Activated T-helper 17 cell treated with anti-CD3 and anti-CD28 coated beads, Interleukin-2, amount 50 U/mL, for 72 hours (primary cell): ENCODE results near the gene GMPR. TPM values are rescaled to one million over a fixed set of nuclear protein-coding genes. Genes with fewer than 3 reads are reported as not detected.
"Not testable (repeated sequence)": the region's sequence is repeated elsewhere in the genome, so short reads cannot be mapped to it uniquely, and the experiment has no call there.

ENCODE experiments used
- ATAC-seq: fragments of 150-1000 bp; cut with Tn5 transposase; replicated peaks from 2 replicates; pipeline ENCODE4 v1.10.0; 2021; ENCODE audit warnings: mild to moderate bottlenecking, moderate library complexity
- H3K27ac Mint-ChIP-seq: one replicate; pipeline ENCODE4 v1.8.0; 2022; ENCODE audit warnings: mixed read lengths
- H3K27me3 Mint-ChIP-seq: one replicate; pipeline ENCODE4 v1.8.0; 2022; ENCODE audit warnings: mixed read lengths
- H3K36me3 Mint-ChIP-seq: one replicate; pipeline ENCODE4 v1.8.0; 2022; ENCODE audit warnings: low read depth, mild to moderate bottlenecking, mixed read lengths
- H3K4me1 Mint-ChIP-seq: one replicate; pipeline ENCODE4 v1.8.0; 2022; ENCODE audit warnings: mixed read lengths
- H3K4me3 Mint-ChIP-seq: one replicate; pipeline ENCODE4 v1.8.0; 2022; ENCODE audit warnings: mild to moderate bottlenecking, mixed read lengths
- H3K9me3 Mint-ChIP-seq: one replicate; pipeline ENCODE4 v1.8.0; 2022; ENCODE audit warnings: mixed read lengths
- total RNA-seq, 2 donors: library from RNA; stranded (reverse); gene quantifications; one replicate each; pipeline ENCODE4 v1.2.3, GENCODE V29; 2022

The GMPR gene
- total RNA-seq, 2 donors from 2014 or later, result 0.30 TPM; not detected in 1

DNA sequence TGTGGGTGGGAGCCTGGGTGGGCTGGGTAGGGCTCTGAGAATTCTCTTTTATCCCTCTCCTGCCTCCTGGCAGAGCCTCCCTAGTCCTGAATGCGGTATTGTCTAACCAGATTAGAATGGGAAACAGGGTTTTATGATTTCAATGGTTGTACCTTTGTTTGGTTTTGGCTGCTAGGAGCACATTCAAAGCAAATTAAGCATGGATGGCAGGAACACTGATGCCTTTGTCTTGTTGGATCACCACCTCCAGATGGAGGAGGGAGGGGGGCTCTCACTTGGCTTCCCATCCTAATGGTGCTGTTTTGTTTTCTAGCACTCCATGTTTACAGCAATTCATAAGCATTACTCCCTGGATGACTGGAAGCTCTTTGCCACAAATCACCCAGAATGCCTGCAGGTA lies 11.6 kb downstream of the GMPR start:
- no peaks in the 10 kb centered on the region for H3K36me3 Mint-ChIP-seq
- no peaks in the 10 kb centered on the region for H3K9me3 Mint-ChIP-seq
- no peaks in the 10 kb centered on the region for H3K4me1 Mint-ChIP-seq
- no peak for ATAC-seq
- H3K27ac Mint-ChIP-seq, result no peak overlapping the region
- H3K4me3 Mint-ChIP-seq, result no peak overlapping the region
- H3K27me3 Mint-ChIP-seq, result no peaks in the 10 kb centered on the region

DNA sequence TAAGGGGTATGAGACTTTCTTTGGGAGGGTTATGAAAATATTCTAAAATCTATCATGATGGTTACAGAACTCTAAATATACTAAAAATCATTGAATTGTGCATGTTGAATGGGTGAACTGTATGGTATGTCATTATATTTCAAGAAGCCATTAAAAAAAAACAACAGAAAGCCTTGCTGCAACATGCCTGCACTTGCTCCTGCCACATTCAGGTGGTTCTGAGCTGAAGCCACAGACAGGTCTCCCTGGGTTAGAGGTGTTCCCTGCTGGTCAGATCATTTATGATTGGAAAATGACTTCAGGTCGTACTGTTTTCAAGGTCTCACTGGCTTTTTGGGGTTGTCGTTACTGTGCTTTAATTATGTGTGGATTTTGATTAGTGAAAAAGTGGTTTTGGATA lies 13.3 kb downstream of the GMPR start:
- Mint-ChIP-seq H3K9me3 (no peaks in the 10 kb centered on the region), H3K4me3 (no peak overlapping the region), H3K27ac (no peak overlapping the region), H3K36me3 (no peaks in the 10 kb centered on the region), H3K27me3 (no peaks in the 10 kb centered on the region), H3K4me1 (no peaks in the 10 kb centered on the region)
- ATAC-seq, result no peak

DNA sequence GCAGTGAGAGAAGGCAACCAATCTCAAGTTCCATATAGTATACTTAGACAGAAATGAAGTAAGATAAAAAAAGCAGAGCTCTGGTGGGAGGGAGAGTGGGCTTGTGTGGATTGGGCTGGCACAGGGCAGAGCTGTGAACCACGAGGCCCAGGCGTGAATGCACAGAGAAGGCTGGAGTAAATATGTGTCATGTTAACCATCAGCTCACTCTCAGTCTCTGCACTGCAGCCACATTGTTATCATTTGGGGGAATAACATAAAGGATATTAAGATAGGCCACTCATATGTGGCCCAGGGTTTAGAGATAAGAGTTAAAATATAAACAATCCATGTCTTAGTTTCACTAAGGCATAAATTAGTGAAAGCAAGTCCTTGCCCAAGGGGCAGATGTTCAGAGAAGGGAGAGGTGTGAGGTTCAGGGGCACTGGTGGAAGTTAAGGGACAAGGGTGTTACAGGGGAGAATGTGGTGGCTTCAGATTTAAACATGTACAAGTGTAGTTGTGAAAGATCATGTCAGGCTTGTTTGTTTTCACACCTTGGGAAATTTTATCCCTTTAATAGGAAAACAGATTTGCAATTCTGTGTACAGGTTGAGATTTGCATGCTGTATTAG lies 14.4 kb downstream of the GMPR start:
- no peaks in the 10 kb centered on the region for H3K4me1 Mint-ChIP-seq

DNA sequence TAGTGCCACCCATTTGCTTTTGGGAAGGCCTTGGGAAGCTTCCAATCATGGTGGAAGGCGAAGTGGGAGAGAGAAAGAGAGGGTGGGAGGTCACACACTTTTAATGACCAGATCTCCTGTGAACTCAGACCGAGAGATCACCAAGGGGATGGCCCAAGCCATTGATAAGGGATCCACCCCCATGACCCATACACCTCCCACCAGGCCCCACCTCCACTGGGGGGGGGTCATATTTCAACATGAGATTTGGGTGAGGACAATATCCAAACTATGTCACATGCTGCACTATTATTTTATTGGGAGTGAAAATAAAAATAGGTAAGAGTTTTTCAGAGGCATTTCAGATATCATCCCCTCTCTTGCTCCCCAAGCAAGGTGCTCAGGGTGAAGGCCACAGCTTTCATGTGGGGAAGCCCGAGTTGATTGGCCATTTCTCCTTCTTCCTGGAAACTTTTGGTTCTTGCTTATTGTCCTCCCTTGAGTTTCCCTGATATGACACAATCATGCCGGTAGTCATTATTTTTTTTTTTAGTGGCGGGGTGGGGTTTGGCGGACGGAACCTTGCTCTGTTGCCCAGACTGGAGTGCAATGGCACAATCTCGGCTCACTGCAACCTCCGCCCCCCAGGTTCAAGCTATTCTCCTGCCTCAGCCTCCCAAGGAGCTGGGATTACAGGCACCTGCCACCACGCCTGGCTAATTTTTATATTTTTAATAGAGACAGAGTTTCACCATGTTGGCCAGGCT lies 15.2 kb downstream of the GMPR start:
- H3K9me3 Mint-ChIP-seq, result no peaks in the 10 kb centered on the region
- H3K27me3 Mint-ChIP-seq, result peaks cover 4% of the 10 kb centered on the region
- no peak overlapping the region for H3K27ac Mint-ChIP-seq
- no peaks in the 10 kb centered on the region for H3K36me3 Mint-ChIP-seq
- H3K4me3 Mint-ChIP-seq, result no peak overlapping the region
- H3K4me1 Mint-ChIP-seq, result no peaks in the 10 kb centered on the region
- ATAC-seq, result no peak

More for the DNA sequence above, 14.4 kb downstream of the GMPR start:
- no peak overlapping the region for H3K4me3 Mint-ChIP-seq
- no peaks in the 10 kb centered on the region for H3K36me3 Mint-ChIP-seq
- H3K9me3 Mint-ChIP-seq, result no peaks in the 10 kb centered on the region
- H3K27me3 Mint-ChIP-seq, result peaks cover under 1% of the 10 kb centered on the region
- ATAC-seq, result no peak
- no peak overlapping the region for H3K27ac Mint-ChIP-seq

DNA sequence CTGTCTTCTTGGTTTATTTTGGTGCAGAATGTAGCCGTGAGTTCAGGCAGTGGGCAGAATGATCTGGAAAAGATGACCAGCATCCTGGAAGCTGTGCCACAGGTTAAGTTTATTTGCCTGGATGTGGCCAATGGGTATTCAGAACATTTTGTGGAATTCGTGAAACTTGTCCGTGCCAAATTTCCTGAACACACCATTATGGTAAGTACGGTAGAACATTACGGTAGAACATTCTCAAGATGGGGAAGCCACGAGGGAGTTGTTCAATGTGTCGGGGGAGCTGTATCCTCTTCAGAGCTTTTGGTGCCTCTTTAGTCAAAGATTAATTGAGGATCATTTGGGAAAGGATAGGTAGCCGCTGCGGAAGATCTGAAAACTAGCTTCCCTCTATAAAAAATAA lies 16.1 kb downstream of the GMPR start:
- no peak overlapping the region for H3K4me3 Mint-ChIP-seq
- H3K27me3 Mint-ChIP-seq, result peaks cover 4% of the 10 kb centered on the region
- no peaks in the 10 kb centered on the region for H3K9me3 Mint-ChIP-seq
- H3K36me3 Mint-ChIP-seq, result no peaks in the 10 kb centered on the region
- no peak for ATAC-seq
- H3K4me1 Mint-ChIP-seq, result no peaks in the 10 kb centered on the region
- no peak overlapping the region for H3K27ac Mint-ChIP-seq

DNA sequence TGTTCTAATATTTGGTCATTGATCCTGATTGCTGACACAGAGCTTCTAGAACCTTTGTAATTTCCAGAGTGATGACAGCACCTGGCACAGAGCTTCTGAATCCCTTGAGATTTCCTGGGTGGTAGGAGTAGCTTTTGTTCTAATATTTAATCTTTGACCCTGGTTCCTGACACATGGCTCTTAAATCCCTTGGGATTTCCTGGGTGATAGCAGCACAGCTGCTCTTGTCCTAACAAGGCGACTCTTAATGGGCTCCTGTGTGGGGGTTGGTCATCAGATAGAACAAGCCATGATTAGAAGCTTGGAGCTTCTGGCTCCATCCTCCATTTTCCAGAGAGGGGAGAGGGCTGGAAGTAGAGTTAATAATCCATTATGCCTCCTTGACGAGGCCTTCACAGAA lies 18.4 kb downstream of the GMPR start:
- Mint-ChIP-seq H3K27me3 (peaks cover 4% of the 10 kb centered on the region), H3K9me3 (no peaks in the 10 kb centered on the region), H3K27ac (no peak overlapping the region), H3K36me3 (no peaks in the 10 kb centered on the region), H3K4me1 (no peaks in the 10 kb centered on the region), H3K4me3 (no peak overlapping the region)
- no peak for ATAC-seq

DNA sequence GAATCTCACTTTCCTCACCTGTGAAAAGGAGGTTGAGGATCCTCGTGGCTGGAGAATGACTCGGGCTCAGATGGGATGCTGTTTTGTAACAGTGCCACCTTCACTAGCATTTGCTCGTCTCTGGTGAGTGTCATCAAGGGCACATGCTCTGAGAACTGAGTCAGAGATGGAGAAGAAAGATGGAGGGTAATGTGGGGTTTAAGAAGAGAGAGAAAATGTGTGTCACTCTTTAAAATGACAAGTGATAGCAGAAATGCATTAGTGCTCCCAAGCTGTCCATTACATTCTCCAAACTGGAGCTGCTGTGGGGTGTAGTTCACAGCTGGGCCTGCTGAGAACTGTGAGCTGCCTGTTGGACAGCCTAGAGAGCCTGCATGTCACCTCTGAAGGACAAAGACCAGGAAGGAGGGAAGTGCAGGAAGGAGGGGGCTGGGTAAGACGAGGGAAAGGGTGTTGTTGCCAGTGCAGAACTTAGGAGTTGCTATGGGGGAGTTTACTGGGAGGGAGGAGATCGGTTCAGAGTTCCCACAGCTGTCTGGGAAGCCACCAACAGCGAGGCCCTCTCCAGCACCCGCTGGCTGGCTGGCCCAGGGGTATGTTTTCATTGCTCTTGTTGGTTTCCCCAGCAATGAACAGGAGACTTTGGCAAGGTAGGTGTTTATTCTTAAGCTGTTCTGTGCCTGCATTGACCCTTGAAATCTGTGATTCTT lies 19.8 kb downstream of the GMPR start:
- H3K4me1 Mint-ChIP-seq, result no peaks in the 10 kb centered on the region
- H3K36me3 Mint-ChIP-seq, result no peaks in the 10 kb centered on the region
- no peaks in the 10 kb centered on the region for H3K9me3 Mint-ChIP-seq
- ATAC-seq, result peak; percentile 48
- no peak overlapping the region for H3K27ac Mint-ChIP-seq
- H3K27me3 Mint-ChIP-seq, result peaks cover 4% of the 10 kb centered on the region
- no peak overlapping the region for H3K4me3 Mint-ChIP-seq

DNA sequence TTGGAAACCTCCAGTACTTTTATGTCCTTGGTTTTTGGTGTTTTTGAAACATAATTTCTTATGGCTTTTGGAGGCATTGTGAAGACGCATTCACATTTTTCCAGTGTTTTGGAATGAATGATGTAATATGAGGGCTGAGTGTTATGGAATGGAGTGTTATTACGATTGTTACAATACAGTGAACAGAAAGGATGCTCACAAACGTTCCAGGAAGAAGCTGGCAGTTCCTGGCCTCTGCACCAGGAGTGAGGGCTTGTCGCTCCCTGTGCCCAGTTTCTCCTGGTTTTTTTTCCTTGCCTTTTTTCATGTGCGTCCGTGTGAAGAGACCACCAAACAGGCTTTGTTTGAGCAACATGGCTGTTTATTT lies 20.3 kb downstream of the GMPR start:
- no peak overlapping the region for H3K4me3 Mint-ChIP-seq
- H3K27ac Mint-ChIP-seq, result no peak overlapping the region
- no peak for ATAC-seq

DNA sequence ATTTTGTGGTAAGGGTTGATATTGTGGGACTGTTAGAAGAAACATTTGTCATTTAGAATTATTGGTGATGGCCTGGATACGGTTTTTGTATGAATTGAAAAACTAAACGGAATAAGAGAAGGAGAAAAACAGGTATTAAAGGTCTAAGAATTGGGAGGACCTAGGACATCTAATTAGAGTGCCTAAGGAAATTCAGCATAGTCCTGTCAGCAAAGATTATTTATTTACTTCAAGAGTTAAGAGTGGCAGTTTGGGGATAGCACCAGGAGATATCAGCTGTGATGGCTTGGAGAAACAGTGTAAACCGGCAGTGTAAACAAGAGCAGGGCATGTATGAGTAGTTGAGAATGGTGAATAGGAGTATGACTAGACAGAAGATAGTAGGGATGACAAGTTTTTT lies 21.2 kb downstream of the GMPR start:
- peaks cover 11% of the 10 kb centered on the region for H3K27me3 Mint-ChIP-seq
- H3K36me3 Mint-ChIP-seq, H3K27ac Mint-ChIP-seq, ATAC-seq, H3K4me3 Mint-ChIP-seq, H3K4me1 Mint-ChIP-seq, H3K9me3 Mint-ChIP-seq: not testable (repeated sequence)

More for the DNA sequence above, 20.3 kb downstream of the GMPR start:
- Mint-ChIP-seq H3K27me3 (peaks cover 4% of the 10 kb centered on the region), H3K9me3 (no peaks in the 10 kb centered on the region), H3K4me1 (no peaks in the 10 kb centered on the region), H3K36me3 (no peaks in the 10 kb centered on the region)

DNA sequence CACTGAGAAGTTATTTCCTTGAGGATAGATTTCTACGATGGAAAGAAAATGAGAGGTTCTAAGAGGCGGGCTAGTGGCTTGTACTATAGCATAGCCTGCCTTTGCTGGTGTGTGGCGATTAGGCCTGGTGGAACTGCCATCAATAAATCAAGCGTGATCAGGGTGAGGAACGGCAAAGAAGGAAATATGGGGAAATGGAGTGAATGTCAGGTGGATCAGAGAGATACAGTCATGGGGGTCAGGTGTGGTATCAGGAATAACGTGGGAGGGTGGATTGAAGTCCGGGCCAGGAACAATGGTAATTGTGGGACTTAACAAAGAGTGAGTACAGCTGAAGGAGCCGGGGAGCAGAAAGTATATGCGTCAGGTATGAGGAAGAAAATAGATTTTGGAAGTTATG lies 22.2 kb downstream of the GMPR start:
- not testable (repeated sequence) for H3K36me3 Mint-ChIP-seq, H3K4me3 Mint-ChIP-seq, H3K4me1 Mint-ChIP-seq, H3K27ac Mint-ChIP-seq, H3K9me3 Mint-ChIP-seq, ATAC-seq
- peaks cover 12% of the 10 kb centered on the region for H3K27me3 Mint-ChIP-seq

DNA sequence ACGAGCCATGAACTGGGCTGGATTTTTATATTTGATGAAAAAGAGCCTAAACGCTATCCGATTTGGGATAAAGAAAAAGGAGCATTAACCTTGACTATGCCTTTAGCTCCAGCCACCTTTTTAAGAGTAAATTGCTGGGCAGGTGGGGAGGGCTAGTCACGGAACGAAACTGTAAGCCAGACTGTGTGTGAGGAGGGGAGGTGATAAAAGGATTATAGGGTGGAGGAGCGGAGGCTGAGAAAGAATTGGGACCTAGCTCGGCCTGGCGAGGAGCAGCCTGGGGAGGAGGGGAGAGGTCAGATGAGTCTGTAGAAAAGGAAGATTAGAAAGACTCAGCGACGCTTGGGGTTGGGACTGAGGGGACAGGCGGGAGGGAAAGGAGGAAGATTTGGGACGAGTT lies 24.4 kb downstream of the GMPR start:
- H3K27ac Mint-ChIP-seq, H3K4me3 Mint-ChIP-seq, H3K4me1 Mint-ChIP-seq, H3K36me3 Mint-ChIP-seq, H3K9me3 Mint-ChIP-seq, ATAC-seq: not testable (repeated sequence)
- H3K27me3 Mint-ChIP-seq, result peaks cover 12% of the 10 kb centered on the region

DNA sequence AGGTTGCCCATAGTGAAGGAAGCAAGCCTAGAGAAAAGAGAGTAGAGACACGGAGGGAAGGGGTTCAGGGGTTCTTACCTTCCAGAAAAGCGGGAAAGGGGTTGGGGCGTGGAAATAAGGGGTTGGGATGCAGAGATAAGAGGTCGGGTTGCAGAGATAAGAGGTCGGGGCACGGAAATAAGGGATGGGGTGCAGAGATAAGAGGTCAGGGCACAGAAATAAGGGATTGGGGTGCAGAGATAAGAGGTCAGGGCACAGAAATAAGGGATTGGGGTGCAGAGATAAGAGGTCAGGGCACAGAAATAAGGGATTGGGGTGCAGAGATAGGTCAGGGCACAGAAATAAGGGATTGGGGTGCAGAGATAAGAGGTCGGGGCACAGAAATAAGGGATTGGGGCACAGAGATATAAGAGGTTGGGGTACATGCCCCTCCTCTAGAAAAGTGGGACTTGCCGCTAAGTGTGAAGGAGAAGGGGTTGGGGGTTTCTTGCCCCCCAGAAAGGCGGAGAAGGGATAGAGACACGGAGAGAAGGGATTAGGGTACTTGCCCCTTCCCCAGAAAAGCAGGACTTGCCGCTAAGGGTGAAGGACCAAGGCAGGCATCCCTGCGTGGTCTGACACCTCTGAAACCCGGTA lies 25.2 kb downstream of the GMPR start:
- not testable (repeated sequence) for H3K27me3 Mint-ChIP-seq, H3K36me3 Mint-ChIP-seq, H3K9me3 Mint-ChIP-seq, H3K4me1 Mint-ChIP-seq, ATAC-seq, H3K27ac Mint-ChIP-seq, H3K4me3 Mint-ChIP-seq

DNA sequence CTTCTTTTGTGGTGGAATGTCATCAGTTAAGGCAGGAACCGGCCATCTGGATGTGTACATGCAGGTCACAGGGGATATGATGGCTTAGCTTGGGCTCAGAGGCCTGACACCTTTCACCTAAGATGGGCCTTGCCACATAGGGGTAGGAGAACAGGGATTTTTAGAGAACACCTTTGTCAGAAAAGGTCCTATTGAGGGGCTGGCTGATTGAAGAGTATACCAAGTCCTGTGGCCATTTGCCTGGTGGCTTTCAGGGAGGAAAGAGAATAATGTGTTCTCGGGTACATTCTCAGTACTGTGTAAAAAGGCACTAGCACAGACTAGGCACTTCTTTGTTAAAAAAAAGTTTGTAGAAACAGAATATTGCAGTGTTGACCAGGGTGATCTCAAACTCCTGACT lies 26.4 kb downstream of the GMPR start:
- Mint-ChIP-seq H3K9me3 (no peaks in the 10 kb centered on the region), H3K36me3 (no peaks in the 10 kb centered on the region), H3K4me3 (no peak overlapping the region), H3K4me1 (no peaks in the 10 kb centered on the region), H3K27me3 (peaks cover 8% of the 10 kb centered on the region), H3K27ac (no peak overlapping the region)
- ATAC-seq, result no peak

DNA sequence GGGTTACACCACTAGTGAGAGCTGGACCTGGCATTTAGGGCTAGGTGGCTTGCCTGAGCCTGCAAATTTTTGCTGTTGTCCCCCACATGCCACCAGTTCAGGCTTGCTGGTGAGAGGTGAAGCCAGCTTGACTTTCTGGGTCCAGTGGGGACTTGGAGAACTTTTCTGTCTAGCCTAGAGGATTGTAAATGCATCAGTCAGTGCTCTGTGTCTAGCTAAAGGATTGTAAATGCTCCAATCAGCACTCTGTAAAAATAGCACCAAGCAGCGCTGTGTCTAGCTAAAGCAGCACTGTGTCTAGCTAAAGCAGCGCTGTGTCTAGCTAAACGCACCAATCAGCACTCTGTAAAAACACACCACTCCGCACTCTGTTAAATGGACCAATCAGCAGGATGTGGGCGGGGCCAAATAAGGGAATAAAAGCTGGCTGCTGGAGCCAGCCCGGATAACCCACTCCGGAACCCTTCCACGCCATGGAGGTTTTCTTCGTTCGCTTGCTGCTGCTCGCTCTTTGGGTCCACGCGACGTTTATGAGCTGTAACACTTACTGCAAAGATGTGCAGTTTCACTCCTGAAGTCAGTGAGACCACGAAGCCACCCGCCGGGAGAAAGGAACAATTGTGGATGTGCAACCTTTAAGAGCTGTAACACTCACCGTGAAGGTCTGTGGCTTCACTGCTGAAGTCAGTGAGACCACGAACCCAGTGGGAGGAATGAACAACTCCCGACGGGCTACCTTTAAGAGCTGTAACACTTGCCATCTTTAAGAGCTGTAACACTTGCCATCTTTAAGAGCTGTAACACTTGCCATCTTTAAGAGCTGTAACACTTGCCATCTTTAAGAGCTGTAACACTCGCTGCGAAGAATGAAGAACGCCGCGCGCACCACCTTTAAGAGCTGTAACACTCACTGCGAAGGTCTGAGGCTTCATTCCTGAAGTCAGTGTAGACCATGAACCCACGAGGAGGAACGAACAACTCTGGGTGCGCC lies 27.3 kb downstream of the GMPR start:
- H3K27ac Mint-ChIP-seq, result no peak overlapping the region
- no peak for ATAC-seq
- H3K4me1 Mint-ChIP-seq, result no peaks in the 10 kb centered on the region
- H3K36me3 Mint-ChIP-seq, result no peaks in the 10 kb centered on the region
- peaks cover 11% of the 10 kb centered on the region for H3K27me3 Mint-ChIP-seq
- H3K4me3 Mint-ChIP-seq, result no peak overlapping the region
- H3K9me3 Mint-ChIP-seq, result no peaks in the 10 kb centered on the region
